K562 (cell line): ENCODE data around the gene TSSK2. TPM values are rescaled to one million over a fixed set of nuclear protein-coding genes. Genes with fewer than 3 reads are reported as not detected.

Experiments
- ATAC-seq: fragments of 200-7000 bp; cut with Tn5 transposase; 3 replicates; pipeline ENCODE4 v1.9.1; 2020; ENCODE audit warnings: moderate library complexity
- BruUV-seq: library from RNA; stranded (reverse); fragments of 400-500 nt; replicated peaks from 2 replicates; lab custom pipeline; 2021; lab: Mats Ljungman, UMichigan
- CTCF ChIA-PET: fragments of 300-600 bp; formaldehyde crosslinking; extraction: SDS; loops from one replicate; lab custom pipeline; 2021; ENCODE audit warnings: low intra/inter-chr PET ratio; lab: Yijun Ruan, JAX
- POLR2A ChIA-PET: fragments of 300-600, 350-650 bp; sonication (Branson Sonifier 250); formaldehyde crosslinking; extraction: SDS; loops from one replicate; lab custom pipeline; 2021; ENCODE audit warnings: antibody characterized with exemption, inconsistent platforms; lab: Yijun Ruan, JAX
- DNase-seq, 4 experiments: peaks; one replicate each; pipeline versions ENCODE4 v3.0.0 to v3.0.0-alpha.2; 2011 to 2018; ENCODE audit warnings: low spot score in 3 of 4, mixed read lengths in 3 of 4; ENCODE audit errors: extremely low read depth in 1 of 4
- FAIRE-seq: peaks from 2 replicates; lab custom pipeline; 2011; peaks lifted over from hg19 to GRCh38; lab: Jason Lieb, UNC
- H2AFZ ChIP-seq: 2 replicates; pipeline ENCODE4 v1.6.0; 2011; ENCODE audit warnings: low read depth, low read length, control low read depth, inconsistent platforms
- H3K27ac ChIP-seq: fragments of 200-600 bp; 3 replicates; pipeline ENCODE4 v1.8.0; 2011; ENCODE audit warnings: low read depth, mild to moderate bottlenecking, control low read depth, inconsistent platforms, low read length, moderate library complexity, mixed read lengths; ENCODE audit errors: extremely low read depth
- H3K27me3 ChIP-seq, 2 experiments: fragments of 300-600 bp in 1 of 2; 2 replicates in 1 of 2; 3 replicates in 1 of 2; pipeline versions ENCODE4 v1.6.0 to v1.8.0; 2011; ENCODE audit warnings: inconsistent platforms in 2 of 2, low read length in 2 of 2, mild to moderate bottlenecking in 1 of 2, mixed read lengths in 1 of 2, moderate library complexity in 1 of 2; ENCODE audit not compliant: control insufficient read depth in 2 of 2, insufficient read depth in 2 of 2
- H3K36me3 ChIP-seq: fragments of 300-600 bp; 3 replicates; pipeline ENCODE4 v1.8.0; 2011; ENCODE audit warnings: mild to moderate bottlenecking, low read length, inconsistent platforms; ENCODE audit not compliant: control insufficient read depth, insufficient read depth
- H3K4me1 ChIP-seq, 2 experiments: fragments of 200-600 bp in 1 of 2; replicated peaks in 1 of 2; 2 replicates in 1 of 2; 3 replicates in 1 of 2; pipeline versions ENCODE4 v1.5.1 to v1.8.0; 2011; ENCODE audit warnings: inconsistent platforms in 2 of 2, low read length in 2 of 2, mild to moderate bottlenecking in 1 of 2, mixed read lengths in 1 of 2, moderate library complexity in 1 of 2; ENCODE audit not compliant: control insufficient read depth in 2 of 2, insufficient read depth in 2 of 2
- H3K4me2 ChIP-seq: 2 replicates; pipeline ENCODE4 v1.6.1; 2011; ENCODE audit warnings: low read length, control low read depth, inconsistent platforms, mixed read lengths; ENCODE audit not compliant: insufficient read depth
- H3K4me3 ChIP-seq: fragments of 200-600 bp; sonication (generic), shearing (Covaris generic); 2 replicates; pipeline ENCODE4 v1.5.1; 2016; ENCODE audit warnings: control low read depth, inconsistent platforms
- H3K79me2 ChIP-seq: fragments of 200-600 bp; 3 replicates; pipeline ENCODE4 v1.8.0; 2011; ENCODE audit warnings: low read length, inconsistent platforms; ENCODE audit not compliant: control insufficient read depth, insufficient read depth
- H3K9ac ChIP-seq, 2 experiments: 2 replicates each; pipeline versions ENCODE4 v1.6.0 to v1.6.1; 2011; ENCODE audit warnings: low read depth in 2 of 2, low read length in 2 of 2, control low read depth in 1 of 2, inconsistent platforms in 1 of 2, mild to moderate bottlenecking in 1 of 2, mixed read lengths in 1 of 2; ENCODE audit not compliant: insufficient read depth in 1 of 2
- H3K9me1 ChIP-seq: one replicate; pipeline ENCODE4 v1.6.0; 2011; ENCODE audit warnings: inconsistent platforms, mild to moderate bottlenecking, low read length, moderate library complexity; ENCODE audit not compliant: control insufficient read depth, insufficient read depth
- H3K9me3 ChIP-seq: replicated peaks from 2 replicates; pipeline ENCODE4 v1.5.1; 2011; ENCODE audit warnings: low read depth, low read length, inconsistent platforms; ENCODE audit not compliant: control insufficient read depth, insufficient read depth
- H4K20me1 ChIP-seq: replicated peaks from 2 replicates; pipeline ENCODE4 v1.6.1; 2011; ENCODE audit warnings: low read length, inconsistent platforms, mixed read lengths; ENCODE audit not compliant: control insufficient read depth, insufficient read depth
- ATF1 ChIP-seq, 2 experiments: fragments of 450-650 bp in 1 of 2; IDR thresholded peaks; 2 replicates each; pipeline ENCODE4 v1.6.1; 2016; ENCODE audit warnings: missing compliant biosample characterization in 1 of 2, missing genetic modification characterization in 1 of 2
- MYC ChIP-seq, 2 experiments: fragments of 250-450 bp in 1 of 2; sonication (Bioruptor Pico) in 1 of 2; IDR thresholded peaks; 2 replicates each; pipeline versions ENCODE4 v1.5.1 to v1.6.1; 2012 to 2021; ENCODE audit warnings: low read depth in 2 of 2, borderline replicate concordance in 1 of 2, improper control_type of control experiment in 1 of 2, low read length in 1 of 2, mild to moderate bottlenecking in 1 of 2, moderate library complexity in 1 of 2
- NBN ChIP-seq: fragments of 450-650 bp; IDR thresholded peaks from 2 replicates; pipeline ENCODE4 v1.6.1; 2016; ENCODE audit warnings: low read depth, mild to moderate bottlenecking
- RAD21 ChIP-seq, 2 experiments: fragments of 250-450 bp in 1 of 2; fragments of 450-650 bp in 1 of 2; sonication (Bioruptor Pico) in 1 of 2; formaldehyde crosslinking in 1 of 2; IDR thresholded peaks in 1 of 2; conservative IDR thresholded peaks in 1 of 2; 2 replicates each; pipeline versions ENCODE4 v1.4.0 to v1.8.0; 2020 to 2022; ENCODE audit warnings: mild to moderate bottlenecking in 2 of 2, moderate library complexity in 1 of 2
- SETDB1 ChIP-seq: IDR thresholded peaks from one replicate; pipeline ENCODE4 v1.6.1; 2012; ENCODE audit warnings: low read length, control low read depth, inconsistent platforms
- SPI1 ChIP-seq: IDR thresholded peaks from 2 replicates; pipeline ENCODE4 v1.6.1; 2011; ENCODE audit warnings: low read depth, low read length, control low read depth, borderline replicate concordance
- SRSF3 ChIP-seq: fragments of 200-400 bp; formaldehyde crosslinking; IDR thresholded peaks from 2 replicates; pipeline ENCODE4 v1.6.1; 2016; ENCODE audit warnings: mild to moderate bottlenecking, low read length, moderate library complexity; ENCODE audit not compliant: insufficient read depth
- TCF7L2 ChIP-seq: fragments of 150-350 bp; IDR thresholded peaks from 2 replicates; pipeline ENCODE4 v1.6.1; 2016; ENCODE audit warnings: low read depth, mild to moderate bottlenecking, low read length, moderate library complexity
- WGBS: fragments of 100-300 bp; shearing (Covaris generic); methylation state at CpG from one replicate; pipeline ENCODE4 v1.1.6; 2016; ENCODE audit warnings: low coverage, mixed read lengths; ENCODE audit not compliant: insufficient coverage; ENCODE audit errors: missing lambda C conversion rate; 5-methylcytosine and 5-hydroxymethylcytosine counted together
- in situ Hi-C: fragments of 300-500 bp; cut with MboI; formaldehyde crosslinking; loops from 4 replicates; pipeline ENCODE4 v1.15.0; 2018; ENCODE audit warnings: inconsistent platforms, mixed read lengths
- intact Hi-C: fragments of 100-400 bp; cut with micrococcal nuclease; formaldehyde crosslinking; loops from 2 replicates; pipeline ENCODE4 v1.14.2; 2022
- polyA plus RNA-seq, 8 experiments: library from polyadenylated mRNA; depleted of rRNA in 4 of 8; stranded (reverse) in 5 of 8; unstranded in 3 of 8; fragments of >200 nt; fragmentation: Nextera tagmentation in 2 of 8; fragmentation: Illumina TruSeq in 1 of 8; extraction: Ambion mirVana in 2 of 8; extraction: Trizol in 1 of 8; gene quantifications; 2 replicates each; pipeline versions ENCODE4 v1.2.1 to v1.2.3, GENCODE V29; 2011 to 2014; ENCODE audit warnings: inconsistent platforms in 1 of 8, missing spikeins in 1 of 8
- total RNA-seq, 7 experiments: library from RNA; depleted of rRNA in 6 of 7; stranded (reverse); fragments of >200 nt in 6 of 7; fragmentation: Illumina TruSeq in 2 of 7; extraction: Trizol in 2 of 7; gene quantifications; 2 replicates each; pipeline versions ENCODE4 v1.2.1 to v1.2.3, GENCODE V29; 2011 to 2021; ENCODE audit warnings: low replicate concordance in 1 of 7
- TF ChIP-seq, protein P1 (sequence below), 2 experiments: IDR thresholded peaks in 1 of 2; conservative IDR thresholded peaks in 1 of 2; 2 replicates each; pipeline ENCODE4 v1.6.1; 2016; ENCODE audit warnings: low read depth in 2 of 2, mild to moderate bottlenecking in 1 of 2, missing compliant biosample characterization in 1 of 2, missing genetic modification characterization in 1 of 2, moderate library complexity in 1 of 2

Gene TSSK2
- total and polyA plus RNA-seq, 9 of the 15 experiments (the other 6 are each of a cell fraction or from before 2014, with no cell fraction given) = 0.04 TPM; not detected in 8

DNA sequence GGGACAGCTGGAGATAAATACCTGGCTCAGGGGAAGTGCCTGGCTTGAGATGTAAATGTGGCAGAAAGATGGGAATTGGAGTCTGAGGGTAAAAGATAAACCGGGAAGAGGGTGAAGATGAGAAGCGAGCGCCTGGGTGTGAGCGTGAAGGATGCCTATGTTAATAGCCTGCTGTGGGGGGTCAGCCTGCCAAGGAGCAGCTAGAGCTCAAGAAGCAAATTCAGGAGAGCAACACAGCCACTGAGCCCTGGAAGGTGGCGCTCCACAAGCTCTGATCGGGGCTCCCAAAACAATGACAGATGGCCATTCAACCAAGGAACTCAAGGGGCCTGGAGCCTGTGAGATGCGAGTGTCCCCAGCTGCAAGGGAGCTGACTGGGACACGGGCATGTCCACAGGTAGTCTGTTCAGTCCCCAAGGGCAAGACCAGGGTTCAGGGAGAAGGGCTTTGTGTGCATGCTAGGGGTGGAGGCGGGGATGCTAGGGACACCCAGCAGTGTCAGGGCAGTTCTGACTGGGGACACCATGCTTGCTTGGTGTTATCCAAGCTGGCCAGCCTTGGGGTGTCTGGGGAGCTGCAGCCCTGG, 16.2 kb downstream of the TSSK2 start:
- H3K9me3 ChIP-seq = no peaks in the 10 kb centered on the region
- CTCF ChIA-PET = interaction anchor here (0.6 to 3.1 kb wide), 3 partner anchors 9 to 483 kb away, joined by 3 to 26 read pairs (median 4); no protein-coding TSS in a partner anchor
- 0 out of 2 replicates have a peak, but pooled peaks have one; percentile 21 for TF ChIP-seq TCF7L2
- peak in 1 of 2 experiments; percentile 15; a peak in 1 of 4 replicates for TF ChIP-seq RAD21 (CRISPR knock-in tag; conservative IDR thresholded peaks at IDR 0.05 in 1 of 2, IDR thresholded peaks at IDR 0.05 in 1 of 2)
- peak; percentile 98 for TF ChIP-seq SETDB1
- TF ChIP-seq ATF1 (CRISPR knock-in tag; IDR thresholded peaks at IDR 0.05) = 0 out of 2 replicates have a peak, but pooled peaks have one; percentile 8
- no peak for TF ChIP-seq ATF1 (tag; IDR thresholded peaks at IDR 0.05)
- TF ChIP-seq NBN = no peak
- TF ChIP-seq SRSF3 = no peak
- no peak for TF ChIP-seq MYC (IDR thresholded peaks at IDR 0.05; ENCODE audit: low read depth, low read length)
- TF ChIP-seq MYC (CRISPR knock-in tag; IDR thresholded peaks at IDR 0.05; ENCODE audit: borderline replicate concordance, low read depth) = peak; percentile 23; the same call in 1 of the 2 replicates
- TF ChIP-seq, protein P1, sequence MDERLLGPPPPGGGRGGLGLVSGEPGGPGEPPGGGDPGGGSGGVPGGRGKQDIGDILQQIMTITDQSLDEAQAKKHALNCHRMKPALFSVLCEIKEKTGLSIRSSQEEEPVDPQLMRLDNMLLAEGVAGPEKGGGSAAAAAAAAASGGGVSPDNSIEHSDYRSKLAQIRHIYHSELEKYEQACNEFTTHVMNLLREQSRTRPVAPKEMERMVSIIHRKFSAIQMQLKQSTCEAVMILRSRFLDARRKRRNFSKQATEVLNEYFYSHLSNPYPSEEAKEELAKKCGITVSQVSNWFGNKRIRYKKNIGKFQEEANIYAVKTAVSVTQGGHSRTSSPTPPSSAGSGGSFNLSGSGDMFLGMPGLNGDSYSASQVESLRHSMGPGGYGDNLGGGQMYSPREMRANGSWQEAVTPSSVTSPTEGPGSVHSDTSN (CRISPR knock-in tag; IDR thresholded peaks at IDR 0.05; ENCODE audit: low read depth) = 0 out of 2 replicates have a peak, but pooled peaks have one; percentile 18
- TF ChIP-seq, protein P1 (tag; conservative IDR thresholded peaks at IDR 0.05; ENCODE audit: low read depth) = no peak
- 0 out of 2 replicates have a peak, but pooled peaks have one; percentile 23 for TF ChIP-seq SPI1

More for the DNA sequence above, 16.2 kb downstream of the TSSK2 start:
- H2AFZ ChIP-seq = no peak overlapping the region
- POLR2A ChIA-PET = interaction anchor here (0.6 to 6.1 kb wide), 18 partner anchors 9 to 501 kb away, joined by 3 to 54 read pairs (median 4); no protein-coding TSS in a partner anchor
- H3K4me2 ChIP-seq = no peak overlapping the region
- H3K9ac ChIP-seq = peak overlapping the region in 1 of 2 experiments; percentile 13; a peak in 2 of 4 replicates
- 8% methylated on average over 9 of the region's 9 CpGs for WGBS
- H3K9me1 ChIP-seq = no peaks in the 10 kb centered on the region
- DNase-seq (no peak), FAIRE-seq (no peak), ATAC-seq (no peak)
- no peak overlapping the region for H3K4me3 ChIP-seq
- peaks cover 8% of the 10 kb centered on the region for H3K36me3 ChIP-seq
- H3K4me1 ChIP-seq = peaks cover 4 to 34% of the 10 kb centered on the region in 2 experiments; a peak in 4 of 5 replicates
- intact Hi-C loops (no loop called here), in situ Hi-C loops (no loop called here)
- 0 out of 2 replicates have a peak, but pooled peaks cover 3% of the 10 kb centered on the region for H4K20me1 ChIP-seq
- peaks cover 15% of the 10 kb centered on the region for H3K79me2 ChIP-seq
- H3K27me3 ChIP-seq = peaks cover 35 to 52% of the 10 kb centered on the region in 2 experiments
- no peak overlapping the region for H3K27ac ChIP-seq
- BruUV-seq = no TSS peak
